NCI-H446 (cell line): ENCODE measurements around the gene ZNF736.
A peak's percentile ranks its signal among the peaks of the same experiment; 100 is the strongest.
"Not testable (repeated sequence)": the region's sequence is repeated elsewhere in the genome, so short reads cannot be mapped to it uniquely, and the experiment has no call there.

ENCODE experiments used
- DNase-seq, 2 experiments: peaks; one replicate each; lab custom pipeline; 2025; lab: John Stamatoyannopoulos, UW

The ZNF736 gene

DNA sequence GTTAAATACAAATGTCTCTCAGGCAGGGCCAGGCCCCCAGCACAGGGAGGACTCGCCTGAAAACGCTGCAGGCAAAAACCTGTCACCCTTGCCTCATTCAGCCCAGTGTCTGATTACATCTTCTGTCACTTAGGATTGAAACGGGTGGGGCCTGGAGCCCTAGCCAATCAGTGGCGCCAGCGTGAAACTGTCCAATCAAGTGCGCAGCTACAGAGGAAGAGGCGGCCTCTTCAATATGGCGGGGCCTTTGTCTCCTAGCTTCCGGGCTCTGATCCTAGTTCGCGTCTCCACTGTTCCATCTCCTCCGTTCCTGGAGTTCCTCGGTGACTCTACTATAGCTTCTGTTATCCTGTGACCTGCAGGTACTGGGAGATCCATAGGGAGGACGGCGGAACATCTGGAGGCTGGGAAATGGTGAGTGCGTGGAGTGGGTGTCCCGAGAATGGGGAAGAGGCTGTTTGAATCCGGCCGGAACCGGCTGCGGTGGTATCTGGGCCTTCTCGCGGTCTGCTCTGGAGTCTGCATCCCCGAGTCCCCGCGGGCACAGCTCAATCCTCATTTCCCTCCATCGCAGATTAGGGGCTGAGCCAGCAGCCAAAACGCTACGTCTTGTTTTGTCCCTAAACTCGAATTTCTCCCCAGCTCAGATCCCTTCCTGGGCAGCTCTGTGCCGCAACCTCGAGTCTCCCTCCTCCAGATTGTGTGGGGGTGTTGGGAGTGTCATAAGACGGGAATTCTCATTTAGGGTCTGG, at the start of gene ZNF736:
Gene ZNF736 (plus strand): TSS at position 222 of the 752 bp plus-strand sequence. CDS start 190 bp downstream, at position 412.
- DNase-seq: peak in 1 of 2 experiments; percentile 53

GRCh38 chr7:64266341-64266919, 47.3 kb upstream of the ZNF736 start:
- DNase-seq: no peak

GRCh38 chr7:64277630-64278029, 36.1 kb upstream of the ZNF736 start:
- DNase-seq: no peak

DNA sequence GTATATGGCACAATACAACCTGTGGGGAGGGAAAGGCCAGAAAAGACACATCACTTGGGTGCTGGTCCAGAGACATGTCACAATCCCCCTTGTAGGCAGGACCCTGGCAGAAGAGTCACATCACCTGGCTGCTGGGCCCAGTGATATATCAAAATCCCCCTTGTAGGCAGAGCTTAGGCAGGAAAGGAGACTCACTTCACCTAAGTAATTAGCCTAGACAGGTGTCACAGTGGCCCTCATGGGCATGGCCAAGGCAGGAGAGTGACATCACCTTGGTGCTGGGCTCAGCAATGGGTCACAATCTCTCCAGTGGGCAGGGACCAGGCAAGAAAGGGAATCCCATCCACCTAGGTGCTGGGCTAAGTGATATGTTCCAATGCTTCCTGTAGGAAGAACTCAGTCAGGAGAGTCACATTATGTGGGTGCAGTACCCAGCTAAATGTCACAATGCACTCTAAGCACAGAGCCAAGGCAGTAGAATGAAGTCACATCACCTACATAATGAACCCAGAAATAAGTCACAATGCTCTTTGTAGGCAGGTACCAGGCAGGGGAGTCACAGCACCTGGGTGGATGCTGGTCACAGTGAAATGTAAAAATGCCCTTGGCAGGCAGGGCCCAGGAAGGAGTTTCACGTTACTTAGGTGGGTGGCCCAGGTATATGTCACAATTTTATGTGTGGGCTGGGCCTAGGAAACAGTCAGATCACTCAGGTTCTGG, 18.9 kb upstream of the ZNF736 start:
- DNase-seq: no peak

GRCh38 chr7:64297418-64297817, 16.3 kb upstream of the ZNF736 start:
- not testable (repeated sequence) for DNase-seq

DNA sequence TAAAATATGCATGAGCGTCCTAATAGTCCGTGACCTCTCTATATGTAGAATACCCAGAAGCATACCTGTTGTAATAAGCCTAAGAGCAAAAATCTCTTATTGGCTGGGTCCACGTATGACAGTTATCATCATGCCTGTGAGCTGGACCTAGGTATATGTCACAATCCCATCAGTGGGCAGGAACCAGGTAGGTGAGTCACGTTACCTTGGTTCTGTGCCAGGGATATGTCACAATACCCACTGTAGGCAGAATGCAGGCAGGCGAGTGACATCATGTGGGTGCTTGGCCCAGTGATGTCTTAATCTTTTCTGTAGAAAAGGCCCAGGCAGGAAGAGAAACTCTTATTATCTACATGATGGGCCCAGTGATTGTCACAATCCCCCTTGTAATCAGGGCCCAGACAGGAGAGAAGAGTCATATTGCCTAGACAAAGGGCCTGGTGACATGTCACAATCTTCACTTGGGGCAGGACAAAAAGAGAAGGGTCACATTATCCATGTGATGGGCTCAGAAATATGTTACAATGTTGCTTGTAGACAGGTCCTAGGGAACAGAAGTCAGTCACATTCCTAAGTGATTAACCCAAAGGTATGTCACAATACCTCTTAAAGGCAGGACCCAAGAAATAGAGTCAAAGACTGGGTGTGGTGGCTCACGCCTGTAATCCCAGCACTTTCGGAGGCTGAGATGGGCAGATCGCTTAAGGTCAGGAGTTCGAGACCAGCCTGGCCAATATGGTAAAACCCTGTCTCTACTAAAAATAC, 12.9 kb upstream of the ZNF736 start:
- no peak for DNase-seq

DNA sequence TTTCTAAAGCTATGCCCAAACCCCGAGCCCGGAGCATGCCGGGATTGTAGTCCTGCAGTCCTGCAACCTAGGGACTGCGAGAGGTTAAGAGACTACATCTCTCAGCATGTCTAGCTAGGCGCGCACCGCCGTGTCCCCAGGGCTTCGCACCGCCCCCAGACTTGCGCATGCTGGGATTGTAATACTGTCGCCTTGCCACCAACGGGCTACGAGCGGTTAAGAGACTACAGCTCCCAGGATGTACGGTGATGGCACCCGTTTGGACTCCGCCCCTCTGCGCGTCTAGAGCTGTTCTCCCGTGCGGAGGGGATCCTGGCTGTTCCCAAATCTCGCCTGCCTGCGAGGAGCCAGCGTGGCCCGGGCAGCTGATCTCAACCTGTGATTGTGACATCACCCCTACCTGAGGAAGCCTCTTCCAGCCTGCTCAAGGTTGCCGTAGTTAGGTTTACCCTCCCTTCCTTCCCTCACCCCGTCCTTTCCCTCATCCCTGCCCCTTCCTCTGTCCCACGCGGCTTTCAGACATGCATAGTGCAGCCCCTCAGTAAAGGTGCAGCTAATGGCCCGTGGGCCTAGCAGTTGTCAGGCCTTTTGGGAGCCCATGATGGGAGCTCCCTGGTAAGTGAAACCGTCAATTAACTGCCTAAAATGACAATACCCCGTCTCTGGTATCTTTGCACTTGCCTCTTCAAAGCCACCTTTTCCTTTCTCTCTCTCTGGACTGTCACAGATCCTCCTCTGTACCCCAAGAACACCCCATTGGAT, 6.3 kb upstream of the ZNF736 start:
- peak in 1 of 2 experiments; percentile 15 for DNase-seq

DNA sequence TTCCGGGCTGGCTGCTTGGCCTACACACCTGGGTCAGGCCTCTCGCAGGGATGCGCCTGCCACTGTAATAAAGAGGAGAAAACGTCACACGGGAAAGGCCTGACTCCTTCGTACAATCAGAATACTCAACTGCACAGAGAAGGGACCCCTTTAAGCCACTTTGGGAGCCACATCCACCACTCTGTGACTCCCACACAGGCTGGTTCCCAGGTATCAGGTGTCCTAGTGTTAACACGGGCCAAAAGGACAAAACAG, 5.8 kb upstream of the ZNF736 start:
- no peak for DNase-seq

DNA sequence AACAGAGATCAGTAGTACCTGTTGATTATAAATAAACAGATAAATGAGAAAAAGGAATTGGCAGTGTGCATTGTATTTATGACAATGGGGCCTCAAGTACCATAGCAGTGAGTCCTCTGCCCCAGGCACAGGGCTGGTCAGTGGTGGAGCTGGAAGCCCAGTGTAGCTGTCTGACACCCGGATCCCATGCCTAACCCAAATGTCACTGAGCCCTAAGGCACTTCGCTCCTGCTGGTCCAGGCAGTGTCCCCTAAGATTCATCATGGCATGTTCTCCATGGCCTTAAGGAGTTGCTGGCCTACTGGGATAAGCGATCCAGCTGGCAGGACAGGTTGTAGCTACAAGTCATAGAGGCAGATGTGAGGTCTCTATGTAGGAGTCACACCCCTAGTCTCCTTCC, 3.3 kb upstream of the ZNF736 start:
- no peak for DNase-seq

DNA sequence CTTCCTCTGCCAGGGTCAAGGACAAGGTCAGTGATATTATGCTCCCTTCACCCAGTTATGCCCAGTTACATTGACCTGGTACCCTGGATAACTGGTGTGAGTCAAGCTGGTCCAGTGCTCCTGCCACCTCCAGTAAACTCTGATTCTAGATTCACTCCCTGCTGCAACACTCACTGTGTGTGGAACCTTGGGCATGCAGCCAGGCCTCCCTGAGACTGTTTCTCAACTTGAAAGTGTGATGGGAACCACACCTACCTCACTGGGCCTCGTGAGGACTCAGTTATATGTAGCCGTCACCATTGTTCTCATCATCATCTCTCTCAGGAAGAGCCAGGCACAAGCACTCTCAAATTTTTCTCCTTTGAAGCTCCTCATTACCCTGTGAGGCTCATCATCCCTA, 935 bp upstream of the ZNF736 start:
- DNase-seq: no peak

DNA sequence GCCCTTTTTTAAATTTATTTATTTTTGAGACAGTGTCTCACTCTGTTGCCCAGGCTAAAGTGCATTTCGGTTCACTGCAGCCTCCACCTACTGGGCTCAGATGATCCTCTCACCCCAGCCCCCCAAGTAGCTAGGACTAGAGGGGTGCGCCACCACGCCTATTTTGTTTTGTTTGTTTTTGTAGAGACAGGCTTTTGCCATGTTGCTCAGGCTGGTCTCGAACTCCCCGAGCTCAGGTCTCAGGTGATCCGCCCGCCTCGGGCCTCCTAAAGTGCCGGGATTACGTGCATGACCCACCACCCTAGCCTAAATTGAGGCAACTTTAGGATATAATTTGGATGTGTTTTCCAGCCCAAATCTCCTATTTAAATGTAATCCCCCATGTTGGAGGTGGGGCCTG, 805 bp downstream of the ZNF736 start:
- DNase-seq: no peak

- not testable (repeated sequence) for DNase-seq
Measured at GRCh38 chr7:64316031-64316742, 2.4 kb downstream of the ZNF736 start.

DNA sequence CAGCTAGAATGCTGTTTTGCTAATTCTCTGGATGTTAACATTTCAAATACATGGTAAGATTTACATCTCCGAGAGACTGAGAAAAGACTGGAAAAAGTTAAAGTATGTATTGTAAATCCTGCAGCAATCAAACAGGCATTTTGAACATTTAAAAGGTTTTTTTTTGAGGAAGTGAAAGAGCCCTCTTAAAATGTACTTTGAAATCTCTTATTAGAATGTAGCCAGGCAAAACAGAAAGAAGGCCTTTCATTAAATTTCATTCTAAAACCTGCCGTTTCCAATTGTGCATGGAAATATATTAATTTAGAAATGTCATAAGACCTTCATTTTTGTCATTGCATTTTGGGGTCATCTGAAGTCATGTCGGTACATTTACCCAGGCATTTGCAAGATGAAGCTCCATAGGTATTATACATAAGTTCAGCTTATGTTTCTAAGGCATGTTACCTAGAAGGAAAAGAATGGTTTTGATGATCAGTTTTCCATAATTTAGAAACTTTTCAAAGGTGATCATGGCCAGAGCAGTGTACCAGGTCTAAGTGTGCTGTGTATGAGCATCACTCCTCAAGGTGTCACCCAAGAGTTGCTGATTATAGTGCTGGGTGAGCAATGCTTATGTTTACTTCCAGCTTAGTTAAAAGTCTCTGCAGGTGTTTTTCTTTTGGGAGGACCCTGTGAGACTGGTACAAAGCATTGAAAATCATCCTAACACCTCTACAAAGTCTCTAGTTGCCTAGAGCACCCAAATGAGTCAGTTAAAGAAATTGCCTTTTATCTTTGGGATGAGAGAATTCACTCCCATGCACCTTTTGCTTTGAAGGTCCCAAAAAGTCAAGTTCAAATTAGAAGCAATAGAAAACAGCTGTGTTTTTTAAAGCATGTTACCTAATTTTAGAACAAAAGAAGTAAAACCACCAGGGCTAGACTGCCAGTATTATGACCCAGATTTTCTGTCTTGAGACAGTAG, 7.1 kb downstream of the ZNF736 start:
- no peak for DNase-seq

- DNase-seq: not testable (repeated sequence)
Measured at GRCh38 chr7:64324166-64324565, 10.4 kb downstream of the ZNF736 start.

DNA sequence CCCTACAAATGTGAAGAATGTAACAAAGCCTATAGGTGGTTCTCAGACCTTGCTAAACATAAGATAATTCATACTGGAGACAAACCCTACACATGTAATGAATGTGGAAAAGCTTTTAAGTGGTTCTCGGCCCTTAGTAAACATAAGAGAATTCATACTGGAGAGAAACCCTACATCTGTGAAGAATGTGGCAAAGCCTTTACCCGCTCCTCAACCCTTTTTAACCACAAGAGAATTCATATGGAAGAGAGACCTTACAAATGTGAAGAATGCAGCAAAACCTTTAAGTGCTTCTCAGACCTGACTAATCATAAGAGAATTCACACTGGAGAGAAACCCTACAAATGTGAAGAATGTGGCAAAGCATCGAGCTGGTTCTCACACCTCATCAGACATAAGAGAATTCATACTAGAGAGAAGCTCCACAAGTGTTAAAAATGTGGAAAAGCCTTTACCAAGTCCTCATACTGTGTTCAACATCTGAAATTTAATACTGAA, 35.0 kb downstream of the ZNF736 start:
- not testable (repeated sequence) for DNase-seq

GRCh38 chr7:64359543-64359942, 45.8 kb downstream of the ZNF736 start:
- DNase-seq: no peak

- DNase-seq: no peak
Measured at GRCh38 chr7:64371116-64371515, 57.4 kb downstream of the ZNF736 start.

- no peak for DNase-seq
Measured at GRCh38 chr7:64373017-64373416, 59.3 kb downstream of the ZNF736 start.

DNA sequence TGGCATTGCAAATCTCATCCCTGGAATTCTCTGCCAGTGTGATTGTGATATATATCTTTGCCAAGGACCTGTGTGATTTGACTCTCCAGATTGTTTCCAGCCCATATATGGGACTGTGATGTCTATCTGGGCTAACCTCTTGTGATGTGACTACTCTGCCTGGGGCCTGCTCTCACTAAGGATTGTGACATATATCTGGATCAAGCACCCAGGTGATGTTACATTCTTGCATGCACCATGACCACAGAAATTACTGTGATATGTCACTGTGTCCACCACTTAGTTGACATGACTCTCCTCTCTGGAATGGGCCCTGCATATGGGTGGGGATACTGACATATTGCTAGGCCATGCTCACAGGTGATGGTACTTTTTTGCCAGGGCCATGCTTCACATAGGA, 86.6 kb downstream of the ZNF736 start:
- DNase-seq: no peak
